Hepatocyte (in vitro differentiated cells): ENCODE measurements around the gene CHTOP. TPM values are rescaled to one million over a fixed set of nuclear protein-coding genes. Genes with fewer than 3 reads are reported as not detected.
"Not testable (repeated sequence)": the region's sequence is repeated elsewhere in the genome, so short reads cannot be mapped to it uniquely, and the experiment has no call there.

Experiments used
- DNase-seq: peaks from one replicate; pipeline ENCODE4 v3.0.0-alpha.2; 2016; ENCODE audit warnings: low spot score
- H2AFZ ChIP-seq: fragments of 200-600 bp; sonication (generic); 2 replicates; pipeline ENCODE4 v1.6.0; 2016; ENCODE audit warnings: antibody characterized with exemption, mild to moderate bottlenecking
- H3K27ac ChIP-seq: fragments of 200-600 bp; sonication (generic); 2 replicates; pipeline ENCODE4 v1.5.1; 2016; ENCODE audit warnings: mild to moderate bottlenecking
- H3K27me3 ChIP-seq: fragments of 200-600 bp; sonication (generic); 2 replicates; pipeline ENCODE4 v1.6.1; 2016
- H3K36me3 ChIP-seq: fragments of 200-600 bp; sonication (generic); replicated peaks from 2 replicates; pipeline ENCODE4 v1.5.1; 2016; ENCODE audit warnings: low read depth; ENCODE audit not compliant: insufficient read depth
- H3K4me1 ChIP-seq: fragments of 200-600 bp; sonication (generic); 2 replicates; pipeline ENCODE4 v1.5.1; 2016; ENCODE audit warnings: mild to moderate bottlenecking, moderate library complexity; ENCODE audit not compliant: insufficient read depth
- H3K4me2 ChIP-seq: fragments of 200-600 bp; sonication (generic); 2 replicates; pipeline ENCODE4 v1.6.0; 2016
- H3K4me3 ChIP-seq: fragments of 200-600 bp; sonication (generic); 2 replicates; pipeline ENCODE4 v1.5.1; 2016; ENCODE audit warnings: mild to moderate bottlenecking
- H3K79me2 ChIP-seq: fragments of 200-600 bp; sonication (generic); 2 replicates; pipeline ENCODE4 v1.6.0; 2017; ENCODE audit warnings: mild to moderate bottlenecking
- H3K9me2 ChIP-seq: fragments of 200-600 bp; sonication (generic); replicated peaks from 2 replicates; pipeline ENCODE4 v1.6.0; 2017; ENCODE audit warnings: mild to moderate bottlenecking; ENCODE audit not compliant: insufficient read depth
- H3K9me3 ChIP-seq: fragments of 200-600 bp; sonication (generic); 2 replicates; pipeline ENCODE4 v1.5.1; 2016; ENCODE audit warnings: low read depth, mild to moderate bottlenecking
- H4K20me1 ChIP-seq: fragments of 200-600 bp; sonication (generic); 2 replicates; pipeline ENCODE4 v1.6.0; 2016; ENCODE audit warnings: mild to moderate bottlenecking; ENCODE audit not compliant: insufficient read depth, poor library complexity, severe bottlenecking
- CTCF ChIP-seq: fragments of 200-600 bp; sonication (generic); IDR thresholded peaks from 2 replicates; pipeline ENCODE4 v1.5.1; 2016; ENCODE audit warnings: antibody characterized with exemption, mild to moderate bottlenecking; ENCODE audit not compliant: poor library complexity
- EZH2 ChIP-seq: fragments of 200-600 bp; sonication (generic); IDR thresholded peaks from 2 replicates; pipeline ENCODE4 v1.6.1; 2016; ENCODE audit warnings: antibody characterized with exemption, mild to moderate bottlenecking, borderline replicate concordance
- EZH2phosphoT487 ChIP-seq: fragments of 200-600 bp; sonication (generic); IDR thresholded peaks from one replicate; pipeline ENCODE4 v1.6.1; 2018; ENCODE audit warnings: antibody characterized with exemption, mild to moderate bottlenecking, low read depth, moderate library complexity; ENCODE audit not compliant: unreplicated experiment, severe bottlenecking
- WGBS: methylation state at CpG from one replicate; pipeline ENCODE4 v1.1.6; 2016; ENCODE audit warnings: low lambda C conversion rate; ENCODE audit errors: missing lambda C conversion rate; 5-methylcytosine and 5-hydroxymethylcytosine counted together
- polyA plus RNA-seq: library from polyadenylated mRNA; unstranded; fragments of >200 nt; fragmentation: Nextera tagmentation; extraction: Ambion mirVana; gene quantifications from 2 replicates; pipeline ENCODE4 v1.2.1, GENCODE V29; 2016
- total RNA-seq: library from RNA; depleted of rRNA; stranded (reverse); fragments of >200 nt; gene quantifications from 2 replicates; pipeline ENCODE4 v1.2.3, GENCODE V29; 2014

CHTOP gene
- total and polyA plus RNA-seq, 2 experiments from 2014 or later, result 50.7 to 65.5 TPM

GRCh38 chr1:153663211-153663610, 29.3 kb downstream of the CHTOP start:
- peaks cover 5% of the 10 kb centered on the region for H3K4me1 ChIP-seq
- H3K9me2 ChIP-seq, result no peaks in the 10 kb centered on the region
- DNase-seq, result no peak
- peaks cover 23% of the 10 kb centered on the region for H3K79me2 ChIP-seq
- H2AFZ ChIP-seq, result no peak overlapping the region
- no peak overlapping the region for H3K4me3 ChIP-seq
- H3K36me3 ChIP-seq, result no peaks in the 10 kb centered on the region
- no peaks in the 10 kb centered on the region for H3K27me3 ChIP-seq
- TF ChIP-seq EZH2 (no peak), CTCF (no peak), EZH2phosphoT487 (no peak)
- no peak overlapping the region for H3K4me2 ChIP-seq
- WGBS, result 86% methylated on average over 5 of the region's 5 CpGs
- no peak overlapping the region for H3K27ac ChIP-seq
- H4K20me1 ChIP-seq, result no peaks in the 10 kb centered on the region
- no peaks in the 10 kb centered on the region for H3K9me3 ChIP-seq

- Histone ChIP-seq H3K4me3 (no peak overlapping the region), H3K4me2 (no peak overlapping the region), H2AFZ (no peak overlapping the region), H3K27me3 (no peaks in the 10 kb centered on the region), H3K4me1 (peaks cover 8% of the 10 kb centered on the region), H4K20me1 (no peaks in the 10 kb centered on the region), H3K36me3 (no peaks in the 10 kb centered on the region), H3K9me2 (no peaks in the 10 kb centered on the region), H3K9me3 (no peaks in the 10 kb centered on the region), H3K27ac (no peak overlapping the region), H3K79me2 (peaks cover 30% of the 10 kb centered on the region)
- 95% methylated on average over 4 of the region's 4 CpGs for WGBS
- DNase-seq, result no peak
- TF ChIP-seq EZH2, result no peak
Measured at GRCh38 chr1:153667439-153667838, 33.6 kb downstream of the CHTOP start.

GRCh38 chr1:153668672-153669071, 34.8 kb downstream of the CHTOP start:
- 97% methylated on average over 8 of the region's 8 CpGs for WGBS
- not testable (repeated sequence) for H3K4me3 ChIP-seq, H3K27me3 ChIP-seq, H3K36me3 ChIP-seq, H3K27ac ChIP-seq, H4K20me1 ChIP-seq, H3K9me3 ChIP-seq, H3K4me1 ChIP-seq, H3K9me2 ChIP-seq, H2AFZ ChIP-seq, DNase-seq
- Histone ChIP-seq H3K4me2 (peak overlapping the region; percentile 88), H3K79me2 (peaks cover 30% of the 10 kb centered on the region)

GRCh38 chr1:153669606-153670005, 35.7 kb downstream of the CHTOP start:
- no peaks in the 10 kb centered on the region for H3K27me3 ChIP-seq
- H3K27ac ChIP-seq, result no peak overlapping the region
- no peak for TF ChIP-seq CTCF
- TF ChIP-seq EZH2phosphoT487, result no peak
- no peak for TF ChIP-seq EZH2
- H2AFZ ChIP-seq, result no peak overlapping the region
- H3K79me2 ChIP-seq, result peaks cover 30% of the 10 kb centered on the region
- no peaks in the 10 kb centered on the region for H3K9me3 ChIP-seq
- no peaks in the 10 kb centered on the region for H3K9me2 ChIP-seq
- H4K20me1 ChIP-seq, result no peaks in the 10 kb centered on the region
- no peak for DNase-seq
- WGBS, result 85% methylated on average over 6 of the region's 6 CpGs
- peaks cover 8% of the 10 kb centered on the region for H3K4me1 ChIP-seq
- H3K4me3 ChIP-seq, result peak overlapping the region; percentile 23
- H3K36me3 ChIP-seq, result no peaks in the 10 kb centered on the region
- peak overlapping the region; percentile 88 for H3K4me2 ChIP-seq
